Upper lobe of right lung (tissue), 1 donor: ENCODE results near the gene PTTG1IP2. TPM values are rescaled to one million over a fixed set of nuclear protein-coding genes. Genes with fewer than 3 reads are reported as not detected.

Experiments used
- ATAC-seq: fragments of 200-7000 bp; cut with Tn5 transposase; one replicate; pipeline ENCODE4 v1.9.1; 2020; ENCODE audit warnings: mild to moderate bottlenecking, moderate library complexity
- DNase-seq: peaks from one replicate; pipeline ENCODE4 v3.0.0-alpha.2; 2020
- H3K27ac ChIP-seq: fragments of 200-600 bp; one replicate; pipeline ENCODE4 v1.8.0; 2022
- H3K27me3 ChIP-seq: fragments of 200-600 bp; one replicate; pipeline ENCODE4 v1.8.0; 2022; ENCODE audit warnings: mild to moderate bottlenecking
- H3K36me3 ChIP-seq: fragments of 200-600 bp; one replicate; pipeline ENCODE4 v1.8.0; 2022
- H3K4me1 ChIP-seq: fragments of 200-600 bp; one replicate; pipeline ENCODE4 v1.8.0; 2022
- H3K4me3 ChIP-seq: fragments of 200-600 bp; one replicate; pipeline ENCODE4 v1.8.0; 2022; ENCODE audit warnings: mild to moderate bottlenecking
- H3K9me3 ChIP-seq: fragments of 200-600 bp; one replicate; pipeline ENCODE4 v1.8.0; 2022
- CTCF ChIP-seq: fragments of 200-600 bp; IDR thresholded peaks from one replicate; pipeline ENCODE4 v1.8.0; 2022; ENCODE audit warnings: antibody characterized with exemption
- intact Hi-C: fragments of 100-400 bp; cut with DNase I; formaldehyde crosslinking; loops from one replicate; pipeline ENCODE4 v1.11.0; 2022
- total RNA-seq: library from RNA; stranded (reverse); fragmentation: NEBNext Ultra II Directional; extraction: Animal tissue kit (Norgen Biotek cat#: 25700); gene quantifications from one replicate; pipeline ENCODE4 v1.2.1, GENCODE V29; 2021
- donor health status: DM: no; HTN: yes; CAD: no; lungs with severe emphysema.

The PTTG1IP2 gene
- total RNA-seq, 1 donor from 2014 or later: not detected

GRCh38 chr7:90518630-90519029, 49.2 kb downstream of the PTTG1IP2 start:
- Histone ChIP-seq H3K27ac (no peak overlapping the region), H3K4me3 (no peak overlapping the region), H3K27me3 (no peaks in the 10 kb centered on the region), H3K9me3 (no peaks in the 10 kb centered on the region), H3K4me1 (no peaks in the 10 kb centered on the region), H3K36me3 (no peaks in the 10 kb centered on the region)
- TF ChIP-seq CTCF: no peak
- intact Hi-C loops: no loop called here
- no peak for ATAC-seq
- no peak for DNase-seq

- Histone ChIP-seq H3K27ac (no peak overlapping the region), H3K4me1 (no peaks in the 10 kb centered on the region), H3K4me3 (no peak overlapping the region), H3K9me3 (no peaks in the 10 kb centered on the region), H3K36me3 (no peaks in the 10 kb centered on the region), H3K27me3 (no peaks in the 10 kb centered on the region)
- ATAC-seq (no peak), DNase-seq (no peak)
- intact Hi-C loops: no loop called here
- peak; percentile 26 for TF ChIP-seq CTCF
Observed at GRCh38 chr7:90520484-90520883, 51.0 kb downstream of the PTTG1IP2 start.

- Histone ChIP-seq H3K27me3 (no peaks in the 10 kb centered on the region), H3K36me3 (no peaks in the 10 kb centered on the region), H3K4me3 (no peak overlapping the region), H3K27ac (no peak overlapping the region), H3K4me1 (no peaks in the 10 kb centered on the region), H3K9me3 (no peaks in the 10 kb centered on the region)
- DNase-seq (no peak), ATAC-seq (peak; percentile 79)
- TF ChIP-seq CTCF: no peak
- intact Hi-C loops: no loop called here
Observed at GRCh38 chr7:90530263-90530662, 60.8 kb downstream of the PTTG1IP2 start.

GRCh38 chr7:90532231-90532929, 62.9 kb downstream of the PTTG1IP2 start:
- no peak for DNase-seq
- H3K9me3 ChIP-seq: no peaks in the 10 kb centered on the region
- H3K4me1 ChIP-seq: no peaks in the 10 kb centered on the region
- H3K27me3 ChIP-seq: no peaks in the 10 kb centered on the region
- no peak overlapping the region for H3K4me3 ChIP-seq
- no peak for TF ChIP-seq CTCF
- intact Hi-C loops: no loop called here
- no peak overlapping the region for H3K27ac ChIP-seq
- ATAC-seq: no peak
- H3K36me3 ChIP-seq: no peaks in the 10 kb centered on the region

GRCh38 chr7:90536449-90536848, 67.0 kb downstream of the PTTG1IP2 start:
- peak; percentile 75 for ATAC-seq

More at GRCh38 chr7:90536449-90536848, 67.0 kb downstream of the PTTG1IP2 start:
- Histone ChIP-seq H3K9me3 (no peaks in the 10 kb centered on the region), H3K27me3 (no peaks in the 10 kb centered on the region), H3K27ac (no peak overlapping the region), H3K36me3 (no peaks in the 10 kb centered on the region), H3K4me3 (no peak overlapping the region), H3K4me1 (no peaks in the 10 kb centered on the region)
- intact Hi-C loops: no loop called here
- no peak for DNase-seq
- TF ChIP-seq CTCF: no peak
